Smooth muscle cell (in vitro differentiated cells): Measurements from ENCODE around the gene AQP12A. TPM values are rescaled to one million over a fixed set of nuclear protein-coding genes. Genes with fewer than 3 reads are reported as not detected.

ENCODE experiments used
- DNase-seq: peaks from one replicate; lab custom pipeline; 2025; ENCODE audit not compliant: unreplicated experiment; lab: John Stamatoyannopoulos, UW
- H2AFZ ChIP-seq: fragments of 200-600 bp; sonication (generic); 2 replicates; pipeline ENCODE4 v1.6.0; 2016; ENCODE audit warnings: antibody characterized with exemption, low read depth, mild to moderate bottlenecking
- H3F3A ChIP-seq: fragments of 200-600 bp; sonication (generic); 2 replicates; pipeline ENCODE4 v1.6.0; 2017; ENCODE audit warnings: antibody characterized with exemption, low read depth
- H3K27ac ChIP-seq: fragments of 200-600 bp; sonication (generic); 2 replicates; pipeline ENCODE4 v1.5.1; 2016; ENCODE audit warnings: low read depth, mild to moderate bottlenecking
- H3K27me3 ChIP-seq: fragments of 200-600 bp; sonication (generic); 2 replicates; pipeline ENCODE4 v1.6.1; 2016; ENCODE audit warnings: low read depth, mild to moderate bottlenecking
- H3K36me3 ChIP-seq: fragments of 200-600 bp; sonication (generic); 2 replicates; pipeline ENCODE4 v1.5.1; 2016; ENCODE audit warnings: low read depth
- H3K4me1 ChIP-seq: fragments of 200-600 bp; sonication (generic); 2 replicates; pipeline ENCODE4 v1.5.1; 2016; ENCODE audit warnings: low read depth
- H3K4me2 ChIP-seq: fragments of 200-600 bp; sonication (generic); 2 replicates; pipeline ENCODE4 v1.6.0; 2016; ENCODE audit warnings: mild to moderate bottlenecking
- H3K4me3 ChIP-seq: fragments of 200-600 bp; sonication (generic); 2 replicates; pipeline ENCODE4 v1.5.1; 2016; ENCODE audit warnings: mild to moderate bottlenecking
- H3K79me2 ChIP-seq: fragments of 200-600 bp; sonication (generic); 2 replicates; pipeline ENCODE4 v1.6.0; 2016; ENCODE audit warnings: low read depth, mild to moderate bottlenecking
- H3K9ac ChIP-seq: fragments of 200-600 bp; sonication (generic); 2 replicates; pipeline ENCODE4 v1.6.0; 2016; ENCODE audit warnings: low read depth
- H3K9me3 ChIP-seq: fragments of 200-600 bp; sonication (generic); replicated peaks from 2 replicates; pipeline ENCODE4 v1.5.1; 2016; ENCODE audit warnings: low read depth
- H4K20me1 ChIP-seq: fragments of 200-600 bp; sonication (generic); 2 replicates; pipeline ENCODE4 v1.6.0; 2016; ENCODE audit warnings: low read depth
- WGBS: methylation state at CpG from one replicate; pipeline ENCODE4 v1.1.7; 2016; ENCODE audit warnings: low lambda C conversion rate; 5-methylcytosine and 5-hydroxymethylcytosine counted together
- polyA plus RNA-seq: library from polyadenylated mRNA; unstranded; fragments of >200 nt; fragmentation: Nextera tagmentation; extraction: Ambion mirVana; gene quantifications from 2 replicates; pipeline ENCODE4 v1.2.1, GENCODE V29; 2016
- total RNA-seq: library from RNA; depleted of rRNA; stranded (reverse); fragments of >200 nt; gene quantifications from 2 replicates; pipeline ENCODE4 v1.2.3, GENCODE V29; 2014
- TF ChIP-seq, protein P1 (sequence below): fragments of 200-600 bp; sonication (generic); IDR thresholded peaks from 2 replicates; pipeline ENCODE4 v1.5.1; 2017; ENCODE audit warnings: borderline replicate concordance, mild to moderate bottlenecking, antibody characterized with exemption; ENCODE audit not compliant: insufficient read depth, poor library complexity, severe bottlenecking

AQP12A gene
- total and polyA plus RNA-seq, 2 experiments from 2014 or later: not detected

DNA sequence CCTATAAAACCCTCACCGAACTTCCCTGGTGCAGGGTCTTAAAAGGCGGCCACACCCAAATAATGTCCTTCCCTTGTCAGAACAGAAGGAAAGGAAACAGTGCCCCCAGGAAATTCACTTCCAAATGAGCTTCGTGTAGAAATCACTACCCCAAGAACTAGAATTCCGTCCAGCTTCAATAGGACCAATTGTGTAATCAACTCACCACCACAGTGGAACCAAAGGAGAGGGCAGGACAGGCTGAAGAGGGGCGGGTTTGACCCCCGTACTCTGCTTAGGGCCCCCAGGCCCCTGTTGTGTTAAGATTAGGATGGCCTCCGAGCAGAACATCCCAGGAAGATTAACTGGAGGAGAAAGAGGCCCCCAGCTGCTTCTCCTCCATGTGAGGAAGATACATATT is 42.3 kb upstream of the AQP12A start:
- Histone ChIP-seq H3F3A (no peaks in the 10 kb centered on the region), H3K4me2 (no peak overlapping the region), H3K4me1 (peaks cover 6% of the 10 kb centered on the region), H4K20me1 (no peaks in the 10 kb centered on the region), H3K27me3 (peaks cover 24% of the 10 kb centered on the region), H3K9ac (no peak overlapping the region), H3K4me3 (no peak overlapping the region), H2AFZ (no peak overlapping the region), H3K27ac (no peak overlapping the region), H3K9me3 (no peaks in the 10 kb centered on the region), H3K36me3 (no peaks in the 10 kb centered on the region), H3K79me2 (no peaks in the 10 kb centered on the region)
- DNase-seq: no peak
- TF ChIP-seq, protein P1, sequence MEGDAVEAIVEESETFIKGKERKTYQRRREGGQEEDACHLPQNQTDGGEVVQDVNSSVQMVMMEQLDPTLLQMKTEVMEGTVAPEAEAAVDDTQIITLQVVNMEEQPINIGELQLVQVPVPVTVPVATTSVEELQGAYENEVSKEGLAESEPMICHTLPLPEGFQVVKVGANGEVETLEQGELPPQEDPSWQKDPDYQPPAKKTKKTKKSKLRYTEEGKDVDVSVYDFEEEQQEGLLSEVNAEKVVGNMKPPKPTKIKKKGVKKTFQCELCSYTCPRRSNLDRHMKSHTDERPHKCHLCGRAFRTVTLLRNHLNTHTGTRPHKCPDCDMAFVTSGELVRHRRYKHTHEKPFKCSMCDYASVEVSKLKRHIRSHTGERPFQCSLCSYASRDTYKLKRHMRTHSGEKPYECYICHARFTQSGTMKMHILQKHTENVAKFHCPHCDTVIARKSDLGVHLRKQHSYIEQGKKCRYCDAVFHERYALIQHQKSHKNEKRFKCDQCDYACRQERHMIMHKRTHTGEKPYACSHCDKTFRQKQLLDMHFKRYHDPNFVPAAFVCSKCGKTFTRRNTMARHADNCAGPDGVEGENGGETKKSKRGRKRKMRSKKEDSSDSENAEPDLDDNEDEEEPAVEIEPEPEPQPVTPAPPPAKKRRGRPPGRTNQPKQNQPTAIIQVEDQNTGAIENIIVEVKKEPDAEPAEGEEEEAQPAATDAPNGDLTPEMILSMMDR: no peak
- WGBS: 67% methylated on average over 7 of the region's 7 CpGs

DNA sequence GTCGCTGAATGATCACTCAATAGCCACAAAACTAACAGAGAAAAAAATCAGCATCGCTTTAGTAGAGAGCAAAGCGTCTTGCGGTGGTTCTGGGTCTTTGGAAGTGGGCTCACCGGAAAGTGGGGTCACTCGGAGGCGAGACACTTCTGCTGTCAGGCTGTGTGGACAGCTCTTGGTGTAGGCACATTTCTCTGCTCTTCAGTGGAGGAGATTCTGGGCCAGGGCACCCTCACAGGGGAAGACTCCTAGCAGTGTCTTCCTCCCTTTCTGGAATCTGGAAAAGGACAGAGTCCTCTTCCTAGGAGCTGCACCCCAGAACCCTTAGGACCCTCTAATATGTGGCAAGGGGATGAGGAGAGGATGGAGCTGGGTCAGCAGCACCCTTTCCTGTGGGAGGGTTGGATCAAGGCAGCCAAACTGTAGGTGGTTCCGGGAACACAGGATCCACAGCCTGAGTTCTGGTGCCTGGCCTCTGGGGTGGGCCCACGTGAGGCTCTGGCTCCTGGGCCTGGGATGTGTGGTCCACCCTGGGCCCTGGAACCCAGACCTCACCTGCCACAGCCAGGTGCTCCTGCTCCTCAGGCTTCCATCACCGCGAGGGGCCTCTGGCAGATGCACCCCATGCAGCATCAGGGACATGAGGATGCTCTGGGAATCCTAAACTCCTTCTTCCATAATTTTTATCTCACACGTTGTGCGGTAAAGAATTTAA is 41.3 kb upstream of the AQP12A start:
- H3K79me2 ChIP-seq: no peaks in the 10 kb centered on the region
- no peaks in the 10 kb centered on the region for H3K9me3 ChIP-seq
- 96% methylated on average over 13 of the region's 13 CpGs for WGBS
- TF ChIP-seq, protein P1: no peak
- H3K4me1 ChIP-seq: peaks cover 6% of the 10 kb centered on the region
- H3K9ac ChIP-seq: no peak overlapping the region
- no peak overlapping the region for H3K4me3 ChIP-seq
- no peak overlapping the region for H3K27ac ChIP-seq
- no peaks in the 10 kb centered on the region for H3K36me3 ChIP-seq
- H4K20me1 ChIP-seq: no peaks in the 10 kb centered on the region
- peaks cover 24% of the 10 kb centered on the region for H3K27me3 ChIP-seq
- DNase-seq: no peak
- no peak overlapping the region for H2AFZ ChIP-seq
- no peaks in the 10 kb centered on the region for H3F3A ChIP-seq
- no peak overlapping the region for H3K4me2 ChIP-seq

DNA sequence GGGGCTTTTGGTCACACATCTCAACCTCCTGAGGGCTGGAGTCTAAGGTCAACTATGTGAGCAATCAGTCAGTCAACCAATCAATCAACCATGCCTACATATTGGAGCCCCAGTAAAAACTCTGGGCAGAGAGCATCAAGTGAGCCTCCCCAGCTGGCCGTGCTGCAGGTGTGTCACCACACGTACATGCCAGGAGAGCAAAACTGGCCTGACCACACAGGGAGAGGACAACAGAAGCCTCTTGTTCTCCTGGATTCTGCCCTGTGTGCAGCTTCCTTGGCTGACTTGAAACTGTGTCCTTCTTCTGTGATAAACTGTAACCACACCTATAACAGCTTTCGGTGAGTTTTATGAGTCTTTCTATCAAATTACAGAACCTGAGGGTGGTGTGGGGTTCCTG is 40.5 kb upstream of the AQP12A start:
- Histone ChIP-seq H3K4me2 (no peak overlapping the region), H3K79me2 (no peaks in the 10 kb centered on the region), H3F3A (no peaks in the 10 kb centered on the region), H3K27me3 (peaks cover 24% of the 10 kb centered on the region), H3K9ac (no peak overlapping the region), H2AFZ (no peak overlapping the region), H3K36me3 (no peaks in the 10 kb centered on the region), H3K4me3 (no peak overlapping the region), H4K20me1 (no peaks in the 10 kb centered on the region), H3K4me1 (peaks cover 6% of the 10 kb centered on the region), H3K9me3 (no peaks in the 10 kb centered on the region), H3K27ac (no peak overlapping the region)
- DNase-seq: no peak
- TF ChIP-seq, protein P1: no peak
- 79% methylated on average over 3 of the region's 3 CpGs for WGBS
